Keratinocyte (primary cell): ENCODE measurements around the gene VIPR1. TPM values are rescaled to one million over a fixed set of nuclear protein-coding genes. Genes with fewer than 3 reads are reported as not detected.

ENCODE experiments used
- DNase-seq: peaks from one replicate; pipeline ENCODE4 v3.0.0-alpha.2; 2011; ENCODE audit warnings: low read depth, missing footprints, low spot score
- FAIRE-seq: peaks from 2 replicates; lab custom pipeline; 2011; peaks lifted over from hg19 to GRCh38; lab: Jason Lieb, UNC
- H2AFZ ChIP-seq: 2 replicates; pipeline ENCODE4 v1.6.0; 2012; ENCODE audit warnings: low read length, control low read depth, inconsistent platforms; ENCODE audit not compliant: control insufficient read depth
- H3K27ac ChIP-seq: 2 replicates; pipeline ENCODE4 v1.5.1; 2011; ENCODE audit warnings: low read length; ENCODE audit not compliant: control insufficient read depth, insufficient read depth
- H3K27me3 ChIP-seq: 3 replicates; pipeline ENCODE4 v1.6.0; 2011; ENCODE audit warnings: low read length; ENCODE audit not compliant: control insufficient read depth, insufficient read depth; ENCODE audit errors: extremely low read depth
- H3K36me3 ChIP-seq, 2 experiments: 2 replicates in 1 of 2; 3 replicates in 1 of 2; pipeline ENCODE4 v1.5.1; 2011; ENCODE audit warnings: low read length in 2 of 2, mild to moderate bottlenecking in 1 of 2; ENCODE audit not compliant: control insufficient read depth in 2 of 2, insufficient read depth in 2 of 2; ENCODE audit errors: extremely low read depth in 1 of 2
- H3K4me1 ChIP-seq: 3 replicates; pipeline ENCODE4 v1.5.1; 2011; ENCODE audit warnings: low read length; ENCODE audit not compliant: control insufficient read depth, insufficient read depth; ENCODE audit errors: extremely low read depth
- H3K4me2 ChIP-seq: 3 replicates; pipeline ENCODE4 v1.6.0; 2011; ENCODE audit warnings: low read depth, low read length; ENCODE audit not compliant: control insufficient read depth, insufficient read depth; ENCODE audit errors: extremely low read depth
- H3K4me3 ChIP-seq, 3 experiments: fragments of 200-600 bp in 1 of 3; sonication (generic) in 1 of 3; 2 replicates in 2 of 3; 3 replicates in 1 of 3; pipeline ENCODE4 v1.5.1; 2011 to 2016; ENCODE audit warnings: low read length in 3 of 3, mild to moderate bottlenecking in 3 of 3, control low read depth in 2 of 3, inconsistent platforms in 1 of 3, low read depth in 1 of 3, mixed read lengths in 1 of 3, mixed run types in 1 of 3, moderate library complexity in 1 of 3; ENCODE audit not compliant: control insufficient read depth in 2 of 3, insufficient read depth in 2 of 3; ENCODE audit errors: extremely low read depth in 1 of 3
- H3K79me2 ChIP-seq: 2 replicates; pipeline ENCODE4 v1.6.0; 2012; ENCODE audit warnings: low read length; ENCODE audit not compliant: control insufficient read depth, insufficient read depth
- H3K9ac ChIP-seq: 3 replicates; pipeline ENCODE4 v1.6.0; 2011; ENCODE audit warnings: low read length; ENCODE audit not compliant: control insufficient read depth, insufficient read depth; ENCODE audit errors: extremely low read depth
- H3K9me1 ChIP-seq: 3 replicates; pipeline ENCODE4 v1.6.0; 2011; ENCODE audit warnings: low read length; ENCODE audit not compliant: control insufficient read depth, insufficient read depth; ENCODE audit errors: extremely low read depth
- H3K9me3 ChIP-seq: 2 replicates; pipeline ENCODE4 v1.5.1; 2012; ENCODE audit warnings: low read depth, low read length; ENCODE audit not compliant: control insufficient read depth
- H4K20me1 ChIP-seq: 3 replicates; pipeline ENCODE4 v1.6.0; 2011; ENCODE audit warnings: low read length; ENCODE audit not compliant: control insufficient read depth, insufficient read depth; ENCODE audit errors: extremely low read depth
- CTCF ChIP-seq, 3 experiments: IDR thresholded peaks in 1 of 3; conservative IDR thresholded peaks in 1 of 3; optimal IDR thresholded peaks in 1 of 3; 2 replicates in 2 of 3; 3 replicates in 1 of 3; pipeline versions ENCODE3 to v1.5.1; 2011; ENCODE audit warnings: low read length in 3 of 3, mild to moderate bottlenecking in 3 of 3, moderate library complexity in 2 of 3, control low read depth in 1 of 3, inconsistent platforms in 1 of 3; ENCODE audit not compliant: insufficient read depth in 2 of 3; ENCODE audit errors: extremely low read depth in 1 of 3
- EZH2 ChIP-seq: IDR thresholded peaks from one replicate; pipeline ENCODE4 v1.6.1; 2012; ENCODE audit warnings: inconsistent platforms, mild to moderate bottlenecking, low read length, moderate library complexity
- dilution Hi-C: fragments of 300-500 bp; cut with MboI; formaldehyde crosslinking; loops from one replicate; pipeline ENCODE4 v1.7.0; 2020; ENCODE audit warnings: low sequenced_read_pairs; ENCODE audit not compliant: extremely low pct_ligation_motif_present
- polyA plus RNA-seq, 5 experiments: library from polyadenylated mRNA; depleted of rRNA in 3 of 5; stranded (reverse) in 3 of 5; stranded (forward) in 1 of 5; unstranded in 1 of 5; fragments of >200 nt; gene quantifications; 1 replicate in 1 of 5; 2 replicates in 3 of 5; 3 replicates in 1 of 5; pipeline versions ENCODE4 v1.2.1 to v1.2.3, GENCODE V29; 2011 to 2012; ENCODE audit warnings: missing spikeins in 2 of 5, low read depth in 1 of 5, low replicate concordance in 1 of 5

Gene VIPR1
- polyA plus RNA-seq, 1 donor (not counting 4 experiments of a cell fraction or from before 2014, with no cell fraction given): 4.5 TPM

GRCh38 chr3:42562047-42562907 is 59.8 kb downstream of the VIPR1 start:
- Histone ChIP-seq H3K9me3 (no peaks in the 10 kb centered on the region), H2AFZ (no peak overlapping the region), H3K27me3 (no peaks in the 10 kb centered on the region), H3K4me2 (no peak overlapping the region), H4K20me1 (no peaks in the 10 kb centered on the region), H3K79me2 (no peaks in the 10 kb centered on the region), H3K27ac (no peak overlapping the region), H3K9me1 (no peaks in the 10 kb centered on the region), H3K4me3 (no peak overlapping the region), H3K36me3 (peaks cover 10 to 25% of the 10 kb centered on the region in 2 experiments), H3K4me1 (no peaks in the 10 kb centered on the region), H3K9ac (no peak overlapping the region)
- FAIRE-seq (peak; percentile 34), DNase-seq (no peak)
- TF ChIP-seq CTCF (optimal IDR thresholded peaks at IDR 0.05 in 1 of 3, IDR thresholded peaks at IDR 0.05 in 1 of 3, conservative IDR thresholded peaks at IDR 0.05 in 1 of 3; ENCODE audit: extremely low read depth in 1 of 3, insufficient read depth in 2 of 3, low read length in 3 of 3) (no peak), EZH2 (no peak)
- dilution Hi-C loops: no loop called here

DNA sequence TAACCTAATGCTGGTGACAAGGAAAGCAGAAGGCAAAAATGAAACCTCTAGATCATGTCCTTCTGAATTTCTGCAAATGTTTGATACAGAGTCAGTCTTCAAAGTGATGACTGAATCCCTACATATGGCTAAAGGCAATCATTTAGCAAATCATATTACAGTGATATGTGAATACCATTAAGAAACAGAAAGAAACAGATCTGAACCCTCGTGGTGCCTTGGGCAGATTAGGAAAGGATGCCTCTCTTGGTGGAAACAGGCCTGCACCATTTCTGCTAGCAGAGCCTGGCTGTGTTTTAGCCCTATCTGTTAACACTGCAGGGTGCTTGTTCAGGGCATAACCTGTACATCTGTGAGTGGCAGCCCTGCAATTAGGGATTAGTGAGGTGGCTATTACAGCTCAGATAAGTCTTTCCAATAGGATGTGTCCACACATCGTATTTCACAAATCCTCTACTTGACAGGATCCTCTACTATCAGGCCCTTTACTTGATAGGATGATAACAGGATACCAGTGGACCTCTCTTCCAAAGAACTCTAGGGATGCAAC is 67.2 kb downstream of the VIPR1 start:
- no peak overlapping the region for H3K4me2 ChIP-seq
- no peak overlapping the region for H2AFZ ChIP-seq
- no peaks in the 10 kb centered on the region for H3K9me1 ChIP-seq
- no peaks in the 10 kb centered on the region for H4K20me1 ChIP-seq
- H3K79me2 ChIP-seq: peaks cover 18% of the 10 kb centered on the region
- H3K36me3 ChIP-seq: peaks cover 9 to 15% of the 10 kb centered on the region in 2 experiments
- TF ChIP-seq CTCF (optimal IDR thresholded peaks at IDR 0.05 in 1 of 3, IDR thresholded peaks at IDR 0.05 in 1 of 3, conservative IDR thresholded peaks at IDR 0.05 in 1 of 3; ENCODE audit: extremely low read depth in 1 of 3, insufficient read depth in 2 of 3, low read length in 3 of 3): no peak
- no peak for TF ChIP-seq EZH2
- H3K9ac ChIP-seq: no peak overlapping the region
- no peak overlapping the region for H3K4me3 ChIP-seq
- H3K9me3 ChIP-seq: no peaks in the 10 kb centered on the region
- DNase-seq (no peak), FAIRE-seq (no peak)
- no peaks in the 10 kb centered on the region for H3K4me1 ChIP-seq
- no peak overlapping the region for H3K27ac ChIP-seq
- dilution Hi-C loops: no loop called here
- no peaks in the 10 kb centered on the region for H3K27me3 ChIP-seq
